Muscle layer of colon (tissue), 2 donors: ENCODE data around the gene ELF3.
"Not testable (repeated sequence)": the region's sequence is repeated elsewhere in the genome, so short reads cannot be mapped to it uniquely, and the experiment has no call there.

Experiments used
- H3K27ac ChIP-seq: one replicate; pipeline ENCODE4 v1.7.0; 2013; ENCODE audit warnings: low read depth, mild to moderate bottlenecking, low read length, moderate library complexity
- H3K27me3 ChIP-seq, 2 donors: one replicate each; pipeline ENCODE4 v1.7.0; 2013; ENCODE audit warnings: low read length in 2 of 2, mild to moderate bottlenecking in 2 of 2; ENCODE audit not compliant: insufficient read depth in 2 of 2, control insufficient read depth in 1 of 2
- H3K36me3 ChIP-seq: one replicate; pipeline ENCODE4 v1.7.0; 2013; ENCODE audit warnings: mild to moderate bottlenecking, low read length; ENCODE audit not compliant: insufficient read depth
- H3K4me1 ChIP-seq: one replicate; pipeline ENCODE4 v1.7.0; 2013; ENCODE audit warnings: mild to moderate bottlenecking, low read length; ENCODE audit not compliant: insufficient read depth
- H3K4me3 ChIP-seq, 2 donors: one replicate each; pipeline ENCODE4 v1.7.0; 2013; ENCODE audit warnings: low read length in 2 of 2, low read depth in 1 of 2, mild to moderate bottlenecking in 1 of 2, moderate library complexity in 1 of 2
- H3K9ac ChIP-seq: one replicate; pipeline ENCODE4 v1.7.0; 2013; ENCODE audit warnings: low read length
- H3K9me3 ChIP-seq: one replicate; pipeline ENCODE4 v1.7.0; 2013; ENCODE audit warnings: mild to moderate bottlenecking, low read length
- donor health status: abdominal sarcoma.
- donor health status: Adenocarcinoma of cecum.

The ELF3 gene

DNA sequence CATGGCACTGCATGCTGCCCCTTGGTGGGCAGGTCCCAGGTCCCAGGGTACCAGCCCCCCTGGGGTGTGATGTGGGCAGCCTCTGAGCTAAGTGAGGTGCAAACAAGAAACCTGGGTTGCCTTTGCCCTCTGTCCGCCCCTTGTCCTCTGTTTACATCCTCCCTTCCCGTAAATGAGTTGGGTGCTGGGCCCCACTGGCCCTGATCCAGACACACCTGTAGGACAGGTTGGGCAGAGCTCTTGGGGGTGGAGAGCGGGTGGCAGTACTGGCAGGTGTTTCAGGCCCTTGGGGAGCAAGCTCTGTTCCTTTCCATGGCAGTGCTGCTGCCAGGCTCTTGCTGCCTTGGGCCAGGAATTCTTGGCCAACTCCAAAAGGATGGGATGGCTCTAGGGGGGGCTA, 35.8 kb downstream of the ELF3 start:
- H3K36me3 ChIP-seq = no peaks in the 10 kb centered on the region
- H3K9ac ChIP-seq = no peak overlapping the region
- no peak overlapping the region for H3K4me3 ChIP-seq
- no peaks in the 10 kb centered on the region for H3K4me1 ChIP-seq
- no peaks in the 10 kb centered on the region for H3K9me3 ChIP-seq
- no peak overlapping the region for H3K27ac ChIP-seq
- no peaks in the 10 kb centered on the region for H3K27me3 ChIP-seq

DNA sequence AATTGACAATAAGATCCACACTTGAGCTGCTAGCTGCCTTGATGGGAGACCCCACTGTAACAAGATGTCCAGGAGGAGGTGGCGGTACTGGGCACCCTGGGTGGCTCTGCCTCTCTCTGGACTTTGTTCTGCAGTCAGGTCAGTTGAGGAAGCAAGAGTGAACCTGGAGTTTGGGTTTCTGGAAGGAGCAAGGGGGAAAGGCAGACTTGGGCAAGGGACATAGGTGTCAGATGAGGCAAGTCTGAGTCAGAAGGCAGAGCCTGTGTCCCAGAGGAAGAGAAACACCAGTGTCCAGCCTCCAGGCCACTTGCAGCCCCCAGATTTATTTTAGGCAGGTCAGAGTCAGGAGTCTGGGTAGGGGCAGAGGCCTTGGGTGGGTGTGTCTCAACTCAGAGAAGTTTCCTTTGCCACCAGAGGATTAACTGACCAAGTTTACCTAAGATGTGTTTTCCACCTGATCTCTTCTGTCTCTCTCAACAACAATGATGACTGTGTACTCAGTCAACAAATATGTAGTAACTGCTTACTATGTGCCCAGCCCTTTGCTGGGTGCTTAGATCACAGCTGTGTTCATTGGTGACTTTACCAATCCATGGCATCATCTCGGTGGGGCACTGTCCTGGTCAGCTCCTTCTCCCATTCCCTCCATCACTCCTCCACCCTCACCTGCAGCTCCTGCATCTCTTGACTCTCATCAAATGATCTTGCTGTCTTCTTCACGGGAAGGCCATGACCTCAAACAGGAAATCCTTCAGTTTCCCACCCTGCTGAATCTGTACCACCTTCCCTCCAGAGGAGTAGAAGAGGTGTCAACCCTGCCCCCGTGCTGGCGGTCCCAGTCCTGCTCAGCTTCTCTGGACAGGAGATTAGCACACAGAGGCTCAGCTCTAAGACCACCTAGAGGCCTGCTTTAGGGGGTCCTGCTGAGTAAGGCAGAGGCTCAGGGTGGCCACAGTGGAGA, 36.6 kb downstream of the ELF3 start:
- no peak overlapping the region for H3K9ac ChIP-seq
- no peak overlapping the region for H3K27ac ChIP-seq
- no peaks in the 10 kb centered on the region for H3K27me3 ChIP-seq

DNA sequence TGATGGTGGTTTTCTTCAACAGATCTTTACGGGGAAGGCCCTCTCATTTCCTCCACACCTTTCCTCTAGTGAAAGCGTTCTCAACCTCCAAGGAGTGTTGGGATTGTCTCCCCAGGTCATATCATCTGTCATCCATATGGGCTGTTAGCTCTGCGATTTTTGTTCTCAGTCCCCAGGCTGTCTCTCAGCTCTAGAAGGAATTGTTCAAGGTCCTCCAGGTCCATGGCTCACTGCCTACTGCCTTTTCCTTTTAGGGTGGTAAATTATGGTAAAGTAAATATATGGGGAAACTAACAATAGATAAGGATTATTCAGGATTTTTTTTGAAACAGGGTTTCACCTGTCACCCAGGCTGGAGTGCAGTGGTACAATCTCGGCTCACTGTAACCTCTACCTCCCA, 37.6 kb downstream of the ELF3 start:
- Histone ChIP-seq H3K36me3 (no peaks in the 10 kb centered on the region), H3K9me3 (no peaks in the 10 kb centered on the region), H3K4me1 (no peaks in the 10 kb centered on the region), H3K4me3 (no peak overlapping the region), H3K27me3 (no peaks in the 10 kb centered on the region), H3K27ac (no peak overlapping the region), H3K9ac (no peak overlapping the region)

More for the DNA sequence above, 36.6 kb downstream of the ELF3 start:
- Histone ChIP-seq H3K9me3 (no peaks in the 10 kb centered on the region), H3K36me3 (no peaks in the 10 kb centered on the region), H3K4me1 (no peaks in the 10 kb centered on the region), H3K4me3 (no peak overlapping the region)

DNA sequence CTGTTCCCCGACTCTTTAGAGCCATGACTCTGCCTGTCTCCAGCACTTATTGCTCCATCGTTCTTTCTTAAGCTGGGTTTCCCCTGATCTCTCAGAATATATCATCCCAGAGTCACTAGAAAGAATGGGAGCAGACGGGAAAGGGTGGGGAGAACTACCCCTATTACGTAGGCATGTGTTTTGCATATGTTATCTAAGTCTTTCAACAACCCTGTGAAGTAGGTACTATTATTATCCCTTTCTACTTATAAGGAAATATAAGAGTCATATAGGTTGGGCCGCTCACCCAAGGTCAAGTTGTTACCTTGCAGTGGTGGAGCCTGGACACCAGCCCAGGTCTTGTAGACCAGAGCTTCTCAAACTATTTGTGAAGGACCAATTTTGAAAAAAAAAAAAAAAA, 38.7 kb downstream of the ELF3 start:
- Histone ChIP-seq H3K4me3 (no peak overlapping the region), H3K27ac (no peak overlapping the region), H3K36me3 (no peaks in the 10 kb centered on the region), H3K27me3 (no peaks in the 10 kb centered on the region), H3K9ac (no peak overlapping the region), H3K4me1 (no peaks in the 10 kb centered on the region), H3K9me3 (no peaks in the 10 kb centered on the region)

DNA sequence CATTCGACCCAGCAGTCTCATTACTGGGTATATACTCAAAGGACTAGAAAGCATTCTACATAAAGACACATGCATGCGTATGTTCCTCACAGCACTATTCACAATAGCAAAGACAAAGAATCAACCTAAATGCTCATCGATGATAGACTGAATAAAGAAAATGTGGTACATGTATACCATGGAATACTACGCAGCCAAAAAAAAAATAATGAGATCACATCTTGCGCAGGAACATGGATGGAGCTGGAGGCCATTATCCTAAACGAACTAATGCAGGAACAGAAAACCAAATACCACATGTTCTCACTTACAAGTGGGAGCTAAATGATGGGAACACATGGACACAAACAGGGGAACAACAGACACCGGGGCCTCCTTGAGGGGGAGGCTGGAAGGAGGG, 43.7 kb downstream of the ELF3 start:
- H3K9ac ChIP-seq = no peak overlapping the region
- no peaks in the 10 kb centered on the region for H3K27me3 ChIP-seq
- no peak overlapping the region for H3K27ac ChIP-seq
- no peak overlapping the region for H3K4me3 ChIP-seq
- no peaks in the 10 kb centered on the region for H3K36me3 ChIP-seq
- H3K9me3 ChIP-seq = no peaks in the 10 kb centered on the region
- H3K4me1 ChIP-seq = no peaks in the 10 kb centered on the region

DNA sequence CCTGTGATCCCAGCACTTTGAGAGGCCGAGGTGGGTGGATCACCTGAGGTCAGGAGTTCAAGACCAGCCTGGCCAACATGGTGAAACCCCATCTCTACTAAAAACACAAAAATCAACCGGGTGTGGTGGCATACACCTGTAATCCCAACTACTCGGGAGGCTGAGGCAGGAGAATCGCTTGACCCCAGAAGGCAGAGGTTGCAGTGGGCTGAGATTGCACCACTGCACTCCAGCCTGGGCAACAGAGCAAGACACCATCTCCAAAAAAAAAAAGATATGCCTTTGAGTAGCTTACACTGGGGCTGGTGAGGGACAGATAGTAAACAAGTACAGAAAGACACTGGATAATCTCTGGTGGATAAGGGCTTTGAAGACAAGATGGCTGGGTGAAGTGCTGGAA, 44.3 kb downstream of the ELF3 start:
- H3K9me3 ChIP-seq, H3K27me3 ChIP-seq, H3K27ac ChIP-seq, H3K9ac ChIP-seq, H3K4me1 ChIP-seq, H3K4me3 ChIP-seq, H3K36me3 ChIP-seq: not testable (repeated sequence)

DNA sequence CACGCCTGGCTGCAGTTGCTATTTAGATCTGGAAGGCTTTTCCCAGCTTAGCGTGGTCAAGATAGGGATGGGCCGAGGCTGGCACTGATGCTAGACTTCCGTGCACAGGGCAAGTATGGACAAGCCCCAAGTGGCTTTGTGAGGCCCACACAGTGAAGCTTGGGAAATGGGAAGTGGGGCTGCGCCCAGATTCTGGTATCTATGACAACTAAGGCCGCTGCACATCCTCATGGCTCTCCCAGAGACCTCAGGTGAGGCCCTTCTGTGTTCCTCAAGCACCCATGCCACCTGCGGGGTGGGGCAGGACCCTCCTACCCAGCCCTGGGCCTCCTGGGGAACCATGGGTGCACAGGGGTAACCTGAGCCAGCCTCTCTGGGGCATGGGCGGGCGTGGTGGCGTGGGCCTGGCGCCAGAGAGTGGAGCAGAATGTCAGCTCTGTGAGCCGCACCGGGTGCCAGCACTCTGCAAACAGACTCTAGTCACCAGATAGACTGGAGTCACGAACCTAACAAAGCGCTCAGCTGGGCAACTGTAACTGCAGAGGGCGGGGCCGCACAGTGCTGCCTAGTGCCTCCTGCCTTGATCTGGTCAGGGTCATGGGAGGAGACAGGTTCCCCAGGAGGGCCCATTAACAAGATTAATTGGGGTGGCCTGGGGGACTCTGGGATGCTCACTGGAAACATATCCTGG, 46.4 kb downstream of the ELF3 start:
- Histone ChIP-seq H3K27me3 (no peaks in the 10 kb centered on the region), H3K9me3 (no peaks in the 10 kb centered on the region), H3K4me1 (no peaks in the 10 kb centered on the region), H3K36me3 (no peaks in the 10 kb centered on the region), H3K27ac (no peak overlapping the region), H3K9ac (no peak overlapping the region), H3K4me3 (no peak overlapping the region)

DNA sequence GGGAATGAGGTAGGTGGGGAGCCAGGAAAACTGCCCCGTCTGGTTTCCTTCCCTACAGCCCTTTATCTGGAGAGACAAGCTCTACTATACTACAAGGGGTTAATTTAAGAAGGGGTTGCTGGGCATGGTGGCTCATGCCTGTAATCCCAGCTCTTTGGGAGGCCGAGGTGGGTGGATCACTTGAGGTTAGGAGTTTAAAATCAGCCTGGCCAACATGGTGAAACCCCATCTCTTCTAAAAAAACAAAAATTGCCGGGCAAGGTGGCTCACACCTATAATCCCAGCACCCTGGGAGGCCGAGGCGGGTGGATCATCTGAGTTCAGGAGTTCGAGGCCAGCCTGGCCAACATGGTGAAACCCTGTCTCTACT, 46.9 kb downstream of the ELF3 start:
- H3K4me3 ChIP-seq, H3K9ac ChIP-seq, H3K27me3 ChIP-seq, H3K9me3 ChIP-seq, H3K36me3 ChIP-seq, H3K4me1 ChIP-seq, H3K27ac ChIP-seq: not testable (repeated sequence)

DNA sequence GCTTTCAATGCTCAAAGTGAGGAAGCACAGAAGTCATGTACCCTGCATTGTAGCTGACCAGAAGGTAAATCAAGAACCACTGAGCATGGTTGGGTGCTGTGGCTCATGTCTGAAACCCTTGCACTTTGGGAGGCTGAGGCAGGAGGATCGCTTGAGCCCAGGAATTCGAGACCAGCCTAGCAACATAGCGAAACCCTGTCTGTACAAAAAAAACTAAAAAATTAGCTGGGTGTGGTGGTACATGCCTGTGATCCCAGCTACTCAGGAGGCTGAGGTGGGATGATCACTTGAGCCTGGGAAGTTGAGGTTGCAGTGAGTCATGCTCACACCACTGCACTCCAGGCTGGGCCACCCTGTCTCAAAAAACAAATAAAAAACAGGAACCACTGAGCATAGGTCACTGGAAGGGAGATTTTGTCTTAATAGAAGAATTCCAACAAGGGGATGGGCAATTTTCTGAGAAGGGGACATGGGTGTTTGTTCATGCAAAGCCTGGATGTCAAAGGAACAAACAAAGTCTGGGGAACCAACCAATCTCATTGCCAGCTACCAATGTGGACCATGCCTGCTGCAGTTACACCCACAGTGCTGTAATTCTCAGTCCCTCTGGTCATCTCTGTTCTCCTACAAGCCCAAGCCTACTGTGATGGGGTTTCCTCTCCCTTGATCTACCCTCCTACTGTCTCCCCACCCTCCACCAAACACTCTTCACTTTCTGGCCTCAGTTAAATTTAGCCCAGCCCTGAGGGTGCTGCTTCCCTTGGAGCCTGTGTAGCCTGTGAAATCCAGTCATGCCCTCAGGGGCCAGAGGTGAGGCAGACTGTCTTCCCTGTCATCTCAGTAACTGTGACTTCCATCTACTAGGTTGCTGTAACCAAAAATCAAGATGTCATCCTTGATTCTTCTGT, 47.9 kb downstream of the ELF3 start:
- Histone ChIP-seq H3K9me3 (no peaks in the 10 kb centered on the region), H3K4me3 (no peak overlapping the region), H3K4me1 (no peaks in the 10 kb centered on the region), H3K27me3 (no peaks in the 10 kb centered on the region), H3K9ac (no peak overlapping the region), H3K36me3 (no peaks in the 10 kb centered on the region), H3K27ac (no peak overlapping the region)

DNA sequence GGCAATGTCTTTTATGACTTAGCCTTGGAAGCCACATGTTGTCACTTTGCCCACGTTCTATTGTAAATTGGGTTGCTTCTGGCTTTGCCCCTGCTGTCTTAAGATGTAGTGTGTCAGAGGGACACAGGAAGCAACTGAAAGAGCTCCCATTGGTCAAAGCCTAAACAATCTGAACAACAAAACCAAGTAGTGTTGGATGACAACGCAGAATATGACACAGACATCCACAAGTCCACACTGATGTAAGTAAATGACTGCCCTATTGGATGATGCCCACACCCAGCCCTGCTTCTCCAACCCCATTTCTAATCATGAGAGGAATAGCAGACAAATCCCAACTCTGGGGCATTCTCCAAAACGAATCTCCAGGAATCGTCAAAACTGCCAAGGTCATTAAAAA, 50.7 kb downstream of the ELF3 start:
- H3K9ac ChIP-seq = no peak overlapping the region
- no peaks in the 10 kb centered on the region for H3K27me3 ChIP-seq
- no peaks in the 10 kb centered on the region for H3K4me1 ChIP-seq
- no peaks in the 10 kb centered on the region for H3K9me3 ChIP-seq
- H3K4me3 ChIP-seq = no peak overlapping the region
- H3K36me3 ChIP-seq = no peaks in the 10 kb centered on the region
- no peak overlapping the region for H3K27ac ChIP-seq

DNA sequence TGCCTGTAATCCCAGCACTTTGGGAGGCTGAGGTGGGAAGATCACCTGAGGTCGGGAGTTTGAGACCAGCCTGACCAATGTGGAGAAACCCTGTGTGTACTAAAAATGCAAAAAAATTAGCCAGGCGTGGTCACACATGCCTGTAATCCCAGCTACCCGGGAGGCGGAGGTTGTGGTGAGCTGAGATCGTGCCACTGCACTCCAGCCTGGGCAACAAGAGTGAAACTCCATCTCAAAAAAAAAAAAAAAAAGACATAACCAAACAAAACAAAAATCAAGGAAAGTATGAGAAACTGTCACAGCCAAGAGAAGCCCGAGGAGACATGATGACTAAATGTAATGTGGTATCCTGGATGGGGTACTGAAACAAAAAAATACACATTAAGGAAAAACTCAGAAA, 51.4 kb downstream of the ELF3 start:
- not testable (repeated sequence) for H3K9ac ChIP-seq, H3K4me3 ChIP-seq, H3K36me3 ChIP-seq, H3K27me3 ChIP-seq, H3K9me3 ChIP-seq, H3K27ac ChIP-seq, H3K4me1 ChIP-seq
